Measurements from ENCODE around the gene GLTP. TPM values are rescaled to one million over a fixed set of nuclear protein-coding genes. Genes with fewer than 3 reads are reported as not detected.

GLTP gene
- total RNA-seq, 4 donors from 2014 or later: 207 to 654 (median 526) TPM

DNA sequence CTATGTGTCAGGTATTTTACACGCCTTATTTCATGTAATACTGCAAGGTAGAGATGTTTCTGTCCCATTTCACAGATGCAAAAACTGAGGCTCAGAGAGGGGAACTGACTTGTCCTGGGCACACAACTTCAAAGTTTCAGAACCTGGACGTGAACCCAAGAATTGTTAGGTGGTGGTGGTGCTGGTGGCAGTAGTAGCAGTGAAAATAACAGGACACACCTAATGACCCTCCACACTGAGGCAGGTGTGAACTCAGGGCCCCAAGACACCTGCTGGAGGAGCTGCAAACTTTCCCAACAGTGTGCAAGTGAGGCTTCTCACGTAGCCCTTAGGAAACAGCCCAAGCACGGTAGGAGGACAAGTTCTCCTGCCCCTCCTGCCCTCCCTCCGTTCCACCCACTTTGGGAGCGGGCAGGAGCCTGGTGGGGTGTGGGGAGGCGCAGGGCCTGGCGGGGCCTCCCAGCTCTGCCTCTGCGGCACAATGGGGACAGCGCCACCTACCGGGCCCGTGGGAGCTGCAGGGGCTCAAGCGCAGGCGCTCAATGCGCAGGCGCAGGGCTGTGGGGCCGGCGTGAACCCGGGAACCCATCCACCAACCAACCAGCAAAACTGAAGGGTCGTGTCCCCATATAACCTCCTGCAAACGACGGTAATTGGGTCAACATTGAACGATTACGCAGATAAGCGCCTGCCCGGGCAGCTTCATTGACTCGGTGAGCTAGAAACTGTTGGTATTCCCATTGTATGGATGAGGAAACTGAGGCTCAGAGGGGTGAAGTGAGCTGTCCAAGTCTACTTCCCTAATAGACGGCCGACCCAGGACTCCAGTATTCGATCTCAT is 35.1 kb downstream of the GLTP start:
- DNase-seq (ENCODE audit: low spot score in 2 of 2): peak; percentile 87 to 91
- WGBS: 12% methylated on average over 27 of the region's 30 CpGs
- Histone ChIP-seq H3K9me3 (no peaks in the 10 kb centered on the region), H3K4me1 (peaks cover 7% of the 10 kb centered on the region), H3K4me3 (peak overlapping the region; percentile 26), H3K27ac (no peak overlapping the region), H3K36me3 (no peaks in the 10 kb centered on the region), H3K27me3 (no peaks in the 10 kb centered on the region)
- TF ChIP-seq, protein P1, sequence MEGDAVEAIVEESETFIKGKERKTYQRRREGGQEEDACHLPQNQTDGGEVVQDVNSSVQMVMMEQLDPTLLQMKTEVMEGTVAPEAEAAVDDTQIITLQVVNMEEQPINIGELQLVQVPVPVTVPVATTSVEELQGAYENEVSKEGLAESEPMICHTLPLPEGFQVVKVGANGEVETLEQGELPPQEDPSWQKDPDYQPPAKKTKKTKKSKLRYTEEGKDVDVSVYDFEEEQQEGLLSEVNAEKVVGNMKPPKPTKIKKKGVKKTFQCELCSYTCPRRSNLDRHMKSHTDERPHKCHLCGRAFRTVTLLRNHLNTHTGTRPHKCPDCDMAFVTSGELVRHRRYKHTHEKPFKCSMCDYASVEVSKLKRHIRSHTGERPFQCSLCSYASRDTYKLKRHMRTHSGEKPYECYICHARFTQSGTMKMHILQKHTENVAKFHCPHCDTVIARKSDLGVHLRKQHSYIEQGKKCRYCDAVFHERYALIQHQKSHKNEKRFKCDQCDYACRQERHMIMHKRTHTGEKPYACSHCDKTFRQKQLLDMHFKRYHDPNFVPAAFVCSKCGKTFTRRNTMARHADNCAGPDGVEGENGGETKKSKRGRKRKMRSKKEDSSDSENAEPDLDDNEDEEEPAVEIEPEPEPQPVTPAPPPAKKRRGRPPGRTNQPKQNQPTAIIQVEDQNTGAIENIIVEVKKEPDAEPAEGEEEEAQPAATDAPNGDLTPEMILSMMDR (IDR thresholded peaks at IDR 0.05): peak; percentile 80 to 99
- no peak for TF ChIP-seq POLR2A (IDR thresholded peaks at IDR 0.05)

DNA sequence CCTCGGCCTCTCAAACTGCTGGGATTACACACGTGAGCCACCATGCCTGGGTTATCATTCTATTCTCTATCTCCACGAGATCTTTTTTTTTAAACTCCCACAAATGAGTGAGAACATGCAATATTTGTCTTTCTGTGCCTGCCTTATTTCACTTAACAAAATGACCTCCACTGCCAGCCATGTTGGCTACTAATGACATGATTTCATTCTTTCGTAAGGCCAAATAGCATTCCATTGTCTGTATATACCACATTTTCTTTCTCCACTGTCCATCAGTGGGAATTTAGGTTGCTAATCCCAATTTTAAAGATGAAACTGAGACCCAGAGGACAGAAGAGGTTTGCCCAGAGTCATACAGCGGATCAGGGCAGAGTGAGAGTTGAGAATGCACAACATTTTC is 36.2 kb downstream of the GLTP start:
- 90% methylated on average over 5 of the region's 5 CpGs for WGBS
- H3K27ac ChIP-seq: no peak overlapping the region
- TF ChIP-seq, protein P1 (IDR thresholded peaks at IDR 0.05): no peak
- TF ChIP-seq EP300 (IDR thresholded peaks at IDR 0.05): no peak
- no peak for TF ChIP-seq POLR2AphosphoS5 (IDR thresholded peaks at IDR 0.05)
- TF ChIP-seq POLR2A (IDR thresholded peaks at IDR 0.05): no peak
- DNase-seq (ENCODE audit: low spot score in 2 of 2): no peak
- no peaks in the 10 kb centered on the region for H3K9me3 ChIP-seq
- H3K4me3 ChIP-seq: no peak overlapping the region
- peaks cover 7% of the 10 kb centered on the region for H3K4me1 ChIP-seq
- H3K27me3 ChIP-seq: no peaks in the 10 kb centered on the region
- no peaks in the 10 kb centered on the region for H3K36me3 ChIP-seq

DNA sequence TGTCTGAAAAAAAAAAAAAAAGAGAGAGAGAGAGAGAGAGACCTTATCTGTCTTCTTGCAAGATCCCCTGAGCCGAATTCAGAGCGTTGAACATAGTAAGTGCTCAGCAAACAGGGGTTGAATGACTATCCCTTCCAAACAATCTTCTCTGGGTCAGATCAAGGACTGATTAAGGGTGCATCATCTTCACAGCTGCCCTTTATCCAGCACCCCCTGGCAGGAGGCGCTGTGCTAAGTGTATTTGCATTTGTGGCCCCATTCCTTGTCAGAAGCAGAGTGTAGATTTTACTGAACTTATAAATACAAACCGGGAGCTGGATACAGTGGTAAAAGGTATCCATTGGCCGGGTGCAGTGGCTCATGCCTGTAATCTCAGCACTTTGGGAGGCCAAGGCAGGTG is 38.3 kb downstream of the GLTP start:
- no peaks in the 10 kb centered on the region for H3K9me3 ChIP-seq
- no peak for DNase-seq (ENCODE audit: low spot score in 2 of 2)
- no peaks in the 10 kb centered on the region for H3K36me3 ChIP-seq
- peaks cover 7% of the 10 kb centered on the region for H3K4me1 ChIP-seq
- WGBS: 89% methylated on average over 5 of the region's 5 CpGs
- no peaks in the 10 kb centered on the region for H3K27me3 ChIP-seq
- TF ChIP-seq, protein P1 (IDR thresholded peaks at IDR 0.05): no peak
- TF ChIP-seq POLR2AphosphoS5 (IDR thresholded peaks at IDR 0.05) (no peak), POLR2A (IDR thresholded peaks at IDR 0.05) (no peak), EP300 (IDR thresholded peaks at IDR 0.05) (no peak)
- no peak overlapping the region for H3K4me3 ChIP-seq
- H3K27ac ChIP-seq: no peak overlapping the region

DNA sequence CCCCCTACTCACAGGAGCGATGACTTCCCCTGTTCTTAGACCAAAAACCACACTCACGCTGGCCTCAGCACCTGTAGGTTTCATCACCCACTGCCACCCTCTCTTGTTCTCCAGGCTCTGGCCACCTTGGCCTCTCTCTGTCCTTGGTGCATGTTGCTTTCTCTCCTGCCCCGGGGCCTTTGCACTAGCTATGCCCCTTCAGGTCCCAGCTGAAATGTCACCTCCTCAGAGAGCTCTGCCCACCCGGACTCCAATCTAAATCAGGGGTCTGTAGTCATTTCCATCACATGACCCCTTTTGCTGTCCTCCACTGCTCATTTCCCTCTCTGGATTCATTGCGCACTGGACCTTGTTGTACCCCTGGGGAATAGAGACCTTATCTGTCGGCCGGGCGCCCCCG is 39.0 kb downstream of the GLTP start:
- Histone ChIP-seq H3K27me3 (no peaks in the 10 kb centered on the region), H3K4me1 (peaks cover 7% of the 10 kb centered on the region), H3K4me3 (no peak overlapping the region), H3K36me3 (no peaks in the 10 kb centered on the region), H3K9me3 (no peaks in the 10 kb centered on the region), H3K27ac (no peak overlapping the region)
- WGBS: 86% methylated on average over 5 of the region's 9 CpGs
- no peak for DNase-seq (ENCODE audit: low spot score in 2 of 2)
- TF ChIP-seq POLR2A (IDR thresholded peaks at IDR 0.05) (no peak), POLR2AphosphoS5 (IDR thresholded peaks at IDR 0.05) (no peak)
- TF ChIP-seq, protein P1 (IDR thresholded peaks at IDR 0.05): no peak

DNA sequence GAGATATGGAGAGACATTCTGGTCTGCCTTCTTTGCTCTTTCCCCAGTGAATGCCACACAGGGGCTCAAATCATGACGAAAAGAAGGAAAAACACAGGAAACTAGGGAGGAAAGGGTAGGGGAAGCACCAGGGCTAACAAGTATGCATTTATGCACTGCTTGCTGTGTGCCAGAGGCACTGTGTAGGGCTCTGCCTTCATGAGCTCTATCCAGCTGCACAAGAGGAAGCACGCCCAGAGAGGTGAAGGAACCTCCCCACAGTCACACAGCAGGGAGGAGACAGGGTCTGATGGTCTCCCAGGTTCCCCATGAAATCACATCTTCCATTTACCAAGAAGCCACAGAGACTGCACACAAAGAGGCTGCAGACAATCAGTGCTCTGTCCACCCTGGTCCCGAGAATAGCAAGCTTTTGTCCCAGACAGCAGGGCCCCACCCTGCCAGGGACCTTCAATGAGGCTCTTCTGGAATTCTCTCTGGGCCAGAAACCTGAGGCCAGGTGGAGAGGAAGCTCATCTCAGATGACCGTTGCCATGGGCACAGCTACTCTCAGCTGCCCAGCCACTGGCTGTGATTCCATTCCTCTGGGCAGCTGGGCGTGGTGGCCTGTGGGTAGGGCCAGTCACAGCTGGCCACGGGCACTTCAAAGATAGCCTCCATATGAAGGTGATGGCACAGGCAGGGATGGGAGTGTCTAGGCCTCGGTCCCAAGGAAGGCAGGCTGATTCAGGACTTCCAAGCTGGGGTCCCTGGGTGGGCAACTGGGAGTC is 39.9 kb downstream of the GLTP start:
- H3K4me3 ChIP-seq: no peak overlapping the region
- WGBS: 67% methylated on average over 3 of the region's 7 CpGs
- no peaks in the 10 kb centered on the region for H3K36me3 ChIP-seq
- TF ChIP-seq, protein P1 (IDR thresholded peaks at IDR 0.05): no peak
- no peak for TF ChIP-seq POLR2AphosphoS5 (IDR thresholded peaks at IDR 0.05)
- TF ChIP-seq POLR2A (IDR thresholded peaks at IDR 0.05): no peak
- no peaks in the 10 kb centered on the region for H3K9me3 ChIP-seq
- H3K27me3 ChIP-seq: no peaks in the 10 kb centered on the region
- H3K4me1 ChIP-seq: peaks cover 5% of the 10 kb centered on the region
- DNase-seq (ENCODE audit: low spot score in 2 of 2): no peak
- H3K27ac ChIP-seq: no peak overlapping the region

All from suprapubic skin (tissue), 4 donors.